Fibroblast of lung (primary cell): Measurements from ENCODE around the gene TRIM3. TPM values are rescaled to one million over a fixed set of nuclear protein-coding genes. Genes with fewer than 3 reads are reported as not detected.

ENCODE experiments used
- DNase-seq, 2 donors: peaks; one replicate each; pipeline versions ENCODE4 v3.0.0 to v3.0.0-alpha.2; 2010; ENCODE audit warnings: low read depth in 2 of 2
- H2AFZ ChIP-seq: 2 replicates; pipeline ENCODE4 v1.5.1; 2012; ENCODE audit warnings: low read length, control low read depth, inconsistent platforms
- H3K27ac ChIP-seq: 2 replicates; pipeline ENCODE4 v1.5.1; 2011; ENCODE audit warnings: low read length, control low read depth; ENCODE audit not compliant: insufficient read depth
- H3K27me3 ChIP-seq: 2 replicates; pipeline ENCODE4 v1.5.1; 2011; ENCODE audit warnings: mild to moderate bottlenecking, low read length; ENCODE audit not compliant: control insufficient read depth, insufficient read depth
- H3K36me3 ChIP-seq: 2 replicates; pipeline ENCODE4 v1.5.1; 2011; ENCODE audit warnings: low read length; ENCODE audit not compliant: control insufficient read depth, insufficient read depth
- H3K4me1 ChIP-seq: 2 replicates; pipeline ENCODE4 v1.5.1; 2011; ENCODE audit warnings: low read length; ENCODE audit not compliant: control insufficient read depth, insufficient read depth; ENCODE audit errors: extremely low read depth
- H3K4me2 ChIP-seq: 2 replicates; pipeline ENCODE4 v1.5.1; 2011; ENCODE audit warnings: low read length, control low read depth; ENCODE audit not compliant: insufficient read depth; ENCODE audit errors: extremely low read depth
- H3K4me3 ChIP-seq, 4 experiments: fragments of 200-600 bp in 1 of 4; sonication (generic) in 1 of 4; replicated peaks in 1 of 4; 2 replicates each; pipeline ENCODE4 v1.5.1; 2011 to 2016; ENCODE audit warnings: low read length in 4 of 4, low read depth in 3 of 4, mild to moderate bottlenecking in 3 of 4, control low read depth in 2 of 4, inconsistent platforms in 1 of 4, mixed read lengths in 1 of 4; ENCODE audit not compliant: insufficient read depth in 1 of 4; ENCODE audit errors: control extremely low read depth in 1 of 4
- H3K79me2 ChIP-seq: 2 replicates; pipeline ENCODE4 v1.5.1; 2012; ENCODE audit warnings: mild to moderate bottlenecking, low read length, inconsistent platforms; ENCODE audit not compliant: control insufficient read depth, insufficient read depth
- H3K9ac ChIP-seq: 2 replicates; pipeline ENCODE4 v1.5.1; 2011; ENCODE audit warnings: mild to moderate bottlenecking, low read length, control low read depth; ENCODE audit not compliant: insufficient read depth
- H3K9me3 ChIP-seq: 2 replicates; pipeline ENCODE4 v1.5.1; 2012; ENCODE audit warnings: low read depth, low read length; ENCODE audit not compliant: control insufficient read depth, insufficient read depth
- H4K20me1 ChIP-seq: 2 replicates; pipeline ENCODE4 v1.5.1; 2011; ENCODE audit warnings: low read length; ENCODE audit not compliant: control insufficient read depth, insufficient read depth; ENCODE audit errors: extremely low read depth
- CTCF ChIP-seq, 2 donors: IDR thresholded peaks in 1 of 2; conservative IDR thresholded peaks in 1 of 2; 1 replicate in 1 of 2; 2 replicates in 1 of 2; pipeline ENCODE4 v1.5.1; 2011 to 2012; ENCODE audit warnings: low read length in 2 of 2, control low read depth in 1 of 2, inconsistent platforms in 1 of 2, low read depth in 1 of 2, mild to moderate bottlenecking in 1 of 2
- EZH2 ChIP-seq: IDR thresholded peaks from 2 replicates; pipeline ENCODE4 v1.5.1; 2012; ENCODE audit warnings: low read length, control low read depth, mild to moderate bottlenecking; ENCODE audit errors: missing control alignments
- polyA plus RNA-seq, 2 donors: library from polyadenylated mRNA; depleted of rRNA in 1 of 2; stranded (reverse) in 1 of 2; unstranded in 1 of 2; fragments of >200 nt; gene quantifications; 2 replicates each; pipeline ENCODE4 v1.2.1, GENCODE V29; 2011 to 2012; ENCODE audit warnings: missing spikeins in 1 of 2
- total RNA-seq: library from RNA; depleted of rRNA; stranded (reverse); fragments of >200 nt; gene quantifications from 2 replicates; pipeline ENCODE4 v1.2.1, GENCODE V29; 2014

Gene TRIM3
- total and polyA plus RNA-seq, 2 donors (not counting 1 experiment from before 2014, with no cell fraction given), result 11.4 to 29.7 TPM

GRCh38 chr11:6427516-6427915 is 46.2 kb downstream of the TRIM3 start:
- H3K4me2 ChIP-seq, result no peak overlapping the region
- no peaks in the 10 kb centered on the region for H4K20me1 ChIP-seq
- no peaks in the 10 kb centered on the region for H3K79me2 ChIP-seq
- H2AFZ ChIP-seq, result no peak overlapping the region
- no peaks in the 10 kb centered on the region for H3K4me1 ChIP-seq
- DNase-seq, result no peak
- H3K27ac ChIP-seq, result no peak overlapping the region
- no peaks in the 10 kb centered on the region for H3K36me3 ChIP-seq
- no peak overlapping the region for H3K4me3 ChIP-seq
- H3K27me3 ChIP-seq, result no peaks in the 10 kb centered on the region
- H3K9ac ChIP-seq, result no peak overlapping the region
- no peaks in the 10 kb centered on the region for H3K9me3 ChIP-seq
- TF ChIP-seq CTCF (conservative IDR thresholded peaks at IDR 0.05 in 1 of 2, IDR thresholded peaks at IDR 0.05 in 1 of 2; ENCODE audit: low read depth in 1 of 2, low read length in 2 of 2) (no peak), EZH2 (no peak)

- no peaks in the 10 kb centered on the region for H3K36me3 ChIP-seq
- no peaks in the 10 kb centered on the region for H3K27me3 ChIP-seq
- no peak for TF ChIP-seq EZH2
- no peak for TF ChIP-seq CTCF (conservative IDR thresholded peaks at IDR 0.05 in 1 of 2, IDR thresholded peaks at IDR 0.05 in 1 of 2; ENCODE audit: low read depth in 1 of 2, low read length in 2 of 2)
- H3K79me2 ChIP-seq, result no peaks in the 10 kb centered on the region
- no peaks in the 10 kb centered on the region for H3K9me3 ChIP-seq
- H3K27ac ChIP-seq, result no peak overlapping the region
- H3K9ac ChIP-seq, result no peak overlapping the region
- H3K4me1 ChIP-seq, result peaks cover 5% of the 10 kb centered on the region
- no peak overlapping the region for H2AFZ ChIP-seq
- H4K20me1 ChIP-seq, result no peaks in the 10 kb centered on the region
- H3K4me2 ChIP-seq, result no peak overlapping the region
- DNase-seq, result no peak
- H3K4me3 ChIP-seq, result no peak overlapping the region
Measured at GRCh38 chr11:6420677-6421076, 53.1 kb downstream of the TRIM3 start.

DNA sequence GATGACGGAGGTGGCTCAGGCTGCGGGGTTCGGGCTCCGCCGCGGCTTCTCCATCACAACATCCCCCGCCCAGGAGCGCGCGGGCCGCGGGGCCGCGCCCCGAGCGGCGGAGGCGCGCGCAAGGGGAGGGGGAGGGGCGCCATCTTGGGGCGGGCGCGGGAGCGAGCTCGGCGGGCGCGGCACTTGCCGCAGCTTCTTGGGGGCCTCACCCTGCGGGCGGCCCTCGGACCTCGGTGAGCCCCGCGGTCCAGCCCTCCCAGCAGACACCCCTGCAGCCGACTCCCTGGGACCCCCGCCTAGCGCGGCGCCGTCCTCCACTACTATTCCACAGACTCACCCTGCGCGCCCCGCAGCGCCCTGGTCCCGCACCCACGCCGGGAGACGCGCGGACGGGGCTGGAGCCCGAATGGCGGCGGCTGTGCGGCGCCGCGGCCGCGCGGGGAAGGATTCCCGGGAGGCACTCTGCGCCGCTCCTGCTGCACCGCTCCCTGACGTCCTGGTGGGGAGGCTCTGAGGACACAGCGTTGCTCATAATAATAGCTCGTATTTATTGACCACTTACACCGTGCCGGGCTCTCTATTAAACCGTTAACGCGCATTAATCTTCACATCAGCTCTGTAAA is 54.6 kb downstream of the TRIM3 start, which contains the start of gene APBB1:
Gene APBB1, minus strand, starts transcription at position 86 of the 623 bp plus-strand sequence. CDS start 7,747 bp downstream, outside the sequence.
- peak; percentile 54 to 59 for DNase-seq
- Histone ChIP-seq H3K79me2 (peaks cover 2% of the 10 kb centered on the region), H3K4me2 (peak within 1 kb of the TSS; percentile 95), H3K9ac (peak within 1 kb of the TSS; percentile 75), H4K20me1 (peaks cover 2% of the 10 kb centered on the region), H3K9me3 (no peaks in the 10 kb centered on the region), H3K27ac (peak within 1 kb of the TSS; percentile 46), H3K36me3 (no peaks in the 10 kb centered on the region), H3K4me3 (peak within 1 kb of the TSS; percentile 75 to 80 (median 76)), H3K4me1 (peaks cover 5% of the 10 kb centered on the region), H3K27me3 (no peaks in the 10 kb centered on the region), H2AFZ (peak within 1 kb of the TSS; percentile 93)
- TF ChIP-seq CTCF (conservative IDR thresholded peaks at IDR 0.05 in 1 of 2, IDR thresholded peaks at IDR 0.05 in 1 of 2; ENCODE audit: low read depth in 1 of 2, low read length in 2 of 2) (peak; percentile 17 to 20), EZH2 (no peak)
